Thyroid gland (tissue), 4 donors: ENCODE measurements around the gene PLPPR1. TPM values are rescaled to one million over a fixed set of nuclear protein-coding genes. Genes with fewer than 3 reads are reported as not detected.

Source experiments
- DNase-seq, 2 donors: peaks; one replicate each; pipeline ENCODE4 v3.0.0-alpha.2; 2019
- H3K27ac ChIP-seq, 3 donors: fragments of 200-600 bp; sonication (generic); 1 replicate in 2 of 3; 2 replicates in 1 of 3; pipeline ENCODE4 v1.5.1; 2016 to 2019; ENCODE audit warnings: mild to moderate bottlenecking in 1 of 3, moderate library complexity in 1 of 3
- H3K27me3 ChIP-seq: fragments of 200-600 bp; sonication (generic); one replicate; pipeline ENCODE4 v1.5.1; 2019
- H3K36me3 ChIP-seq, 2 donors: fragments of 200-600 bp; sonication (generic); one replicate each; pipeline ENCODE4 v1.5.1; 2016 to 2019
- H3K4me1 ChIP-seq, 2 donors: fragments of 200-600 bp; sonication (generic); one replicate each; pipeline ENCODE4 v1.5.1; 2017 to 2019
- H3K4me3 ChIP-seq, 3 donors: fragments of 200-600 bp; sonication (generic); replicated peaks in 1 of 3; 1 replicate in 2 of 3; 2 replicates in 1 of 3; pipeline ENCODE4 v1.5.1; 2016; ENCODE audit warnings: mild to moderate bottlenecking in 1 of 3
- H3K9me3 ChIP-seq: fragments of 200-600 bp; sonication (generic); one replicate; pipeline ENCODE4 v1.5.1; 2017
- POLR2A ChIP-seq, 2 donors: fragments of 450-650 bp; IDR thresholded peaks; one replicate each; pipeline ENCODE4 v1.6.1; 2017; ENCODE audit warnings: antibody characterized with exemption in 2 of 2, mild to moderate bottlenecking in 2 of 2, moderate library complexity in 1 of 2
- WGBS, 2 donors: methylation state at CpG; one replicate each; pipeline ENCODE4 v1.1.5; 2017; 5-methylcytosine and 5-hydroxymethylcytosine counted together
- intact Hi-C: fragments of 100-400 bp; cut with DNase I; formaldehyde crosslinking; loops from one replicate; pipeline ENCODE4 v1.15.1; 2023
- total RNA-seq, 4 donors: library from RNA; depleted of rRNA; stranded (reverse); fragments of >200 nt; gene quantifications; one replicate each; pipeline ENCODE4 v1.2.3, GENCODE V29; 2016
- TF ChIP-seq, protein P1 (sequence below), 6 experiments: fragments of 200-600 bp in 3 of 6; fragments of 450-650 bp in 3 of 6; sonication (generic) in 3 of 6; IDR thresholded peaks; one replicate each; pipeline ENCODE4 v1.5.1; 2016 to 2019; ENCODE audit warnings: antibody characterized with exemption in 6 of 6, mild to moderate bottlenecking in 2 of 6, inconsistent platforms in 1 of 6, moderate library complexity in 1 of 6

The PLPPR1 gene
- total RNA-seq, 4 donors from 2014 or later: 0.22 to 0.24 TPM; not detected in 2

- 61 to 63% methylated on average over 3 of the region's 3 CpGs for WGBS, 2 donors
- no peaks in the 10 kb centered on the region for H3K9me3 ChIP-seq
- H3K27me3 ChIP-seq: no peaks in the 10 kb centered on the region
- no peak for TF ChIP-seq POLR2A (IDR thresholded peaks at IDR 0.05)
- TF ChIP-seq, protein P1, sequence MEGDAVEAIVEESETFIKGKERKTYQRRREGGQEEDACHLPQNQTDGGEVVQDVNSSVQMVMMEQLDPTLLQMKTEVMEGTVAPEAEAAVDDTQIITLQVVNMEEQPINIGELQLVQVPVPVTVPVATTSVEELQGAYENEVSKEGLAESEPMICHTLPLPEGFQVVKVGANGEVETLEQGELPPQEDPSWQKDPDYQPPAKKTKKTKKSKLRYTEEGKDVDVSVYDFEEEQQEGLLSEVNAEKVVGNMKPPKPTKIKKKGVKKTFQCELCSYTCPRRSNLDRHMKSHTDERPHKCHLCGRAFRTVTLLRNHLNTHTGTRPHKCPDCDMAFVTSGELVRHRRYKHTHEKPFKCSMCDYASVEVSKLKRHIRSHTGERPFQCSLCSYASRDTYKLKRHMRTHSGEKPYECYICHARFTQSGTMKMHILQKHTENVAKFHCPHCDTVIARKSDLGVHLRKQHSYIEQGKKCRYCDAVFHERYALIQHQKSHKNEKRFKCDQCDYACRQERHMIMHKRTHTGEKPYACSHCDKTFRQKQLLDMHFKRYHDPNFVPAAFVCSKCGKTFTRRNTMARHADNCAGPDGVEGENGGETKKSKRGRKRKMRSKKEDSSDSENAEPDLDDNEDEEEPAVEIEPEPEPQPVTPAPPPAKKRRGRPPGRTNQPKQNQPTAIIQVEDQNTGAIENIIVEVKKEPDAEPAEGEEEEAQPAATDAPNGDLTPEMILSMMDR (IDR thresholded peaks at IDR 0.05): no peak
- H3K4me3 ChIP-seq: no peak overlapping the region
- H3K36me3 ChIP-seq: no peaks in the 10 kb centered on the region
- DNase-seq: no peak
- H3K27ac ChIP-seq: no peak overlapping the region
- no peaks in the 10 kb centered on the region for H3K4me1 ChIP-seq
- intact Hi-C loops: no loop called here
Measured at GRCh38 chr9:101158361-101158760, 129.8 kb downstream of the PLPPR1 start.

- no peak for DNase-seq
- H3K27ac ChIP-seq: no peak overlapping the region
- no peaks in the 10 kb centered on the region for H3K27me3 ChIP-seq
- no peaks in the 10 kb centered on the region for H3K9me3 ChIP-seq
- WGBS, 2 donors: 54 to 67% methylated on average over 1 of the region's 1 CpG
- H3K36me3 ChIP-seq: no peaks in the 10 kb centered on the region
- H3K4me3 ChIP-seq: no peak overlapping the region
- intact Hi-C loops: no loop called here
- no peaks in the 10 kb centered on the region for H3K4me1 ChIP-seq
- TF ChIP-seq, protein P1 (IDR thresholded peaks at IDR 0.05): no peak
- TF ChIP-seq POLR2A (IDR thresholded peaks at IDR 0.05): no peak
Measured at GRCh38 chr9:101162231-101162630, 133.7 kb downstream of the PLPPR1 start.

DNA sequence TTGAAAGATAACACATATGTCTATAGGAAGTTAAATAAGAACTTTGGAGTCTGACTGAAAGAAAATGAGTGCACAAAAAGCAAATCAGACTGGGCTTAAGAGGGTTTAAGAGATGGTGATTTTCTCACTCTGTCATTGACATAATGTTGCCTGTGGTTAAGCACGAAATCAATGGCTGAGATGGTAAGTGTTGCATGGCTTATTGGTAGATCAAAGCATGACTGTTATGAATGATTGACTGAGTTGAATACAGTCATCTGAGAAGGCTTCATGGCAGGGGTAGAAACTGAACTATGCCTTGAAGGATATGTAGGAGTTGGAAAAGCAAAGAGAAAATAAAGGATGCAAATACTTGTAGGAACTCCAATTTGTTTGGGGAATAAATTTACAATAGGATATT, 136.6 kb downstream of the PLPPR1 start:
- H3K9me3 ChIP-seq: no peaks in the 10 kb centered on the region
- no peaks in the 10 kb centered on the region for H3K4me1 ChIP-seq
- intact Hi-C loops: no loop called here
- no peaks in the 10 kb centered on the region for H3K36me3 ChIP-seq
- no peak for DNase-seq
- H3K4me3 ChIP-seq: no peak overlapping the region
- no peaks in the 10 kb centered on the region for H3K27me3 ChIP-seq
- WGBS, 2 donors: 60 to 79% methylated on average over 1 of the region's 1 CpG
- no peak overlapping the region for H3K27ac ChIP-seq
- TF ChIP-seq POLR2A (IDR thresholded peaks at IDR 0.05): no peak
- TF ChIP-seq, protein P1 (IDR thresholded peaks at IDR 0.05): no peak

DNA sequence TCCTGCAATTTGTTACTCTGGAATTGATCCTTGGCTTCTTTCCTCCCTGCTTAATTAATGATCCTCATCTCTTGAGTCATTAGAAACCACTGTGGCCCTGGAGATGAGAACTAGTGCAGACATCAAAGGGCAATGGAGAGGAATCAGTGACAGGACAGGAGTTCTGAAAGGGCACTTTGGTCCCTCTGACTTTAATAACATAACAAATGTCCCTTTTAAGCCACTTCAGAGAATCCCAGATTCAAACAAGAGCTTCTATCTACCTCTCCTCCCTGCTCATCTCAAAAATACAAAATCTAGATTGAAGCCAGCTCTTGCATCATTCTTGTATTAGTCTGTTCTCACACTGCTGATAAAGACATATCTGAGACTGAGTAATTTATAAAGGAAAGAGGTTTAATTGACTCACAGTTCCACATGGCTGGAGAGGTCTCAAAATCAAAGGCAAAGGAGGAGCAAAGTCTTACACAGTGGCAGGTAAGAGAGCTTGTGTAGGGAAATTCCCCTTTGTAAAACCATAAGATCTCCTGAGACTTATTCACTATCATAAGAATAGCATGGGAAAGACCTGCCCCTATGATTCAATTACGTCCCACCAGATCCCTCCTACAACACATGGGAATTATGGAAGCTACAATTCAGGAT, 139.1 kb downstream of the PLPPR1 start:
- H3K36me3 ChIP-seq: no peaks in the 10 kb centered on the region
- no peaks in the 10 kb centered on the region for H3K27me3 ChIP-seq
- H3K4me1 ChIP-seq: no peaks in the 10 kb centered on the region
- TF ChIP-seq, protein P1 (IDR thresholded peaks at IDR 0.05): no peak
- no peak for TF ChIP-seq POLR2A (IDR thresholded peaks at IDR 0.05)
- no peak overlapping the region for H3K4me3 ChIP-seq
- DNase-seq: no peak
- 56 to 83% methylated on average over 1 of the region's 1 CpG for WGBS, 2 donors
- no peaks in the 10 kb centered on the region for H3K9me3 ChIP-seq
- no peak overlapping the region for H3K27ac ChIP-seq
- intact Hi-C loops: no loop called here

- 70 to 76% methylated on average over 1 of the region's 1 CpG for whole genome bisulfite sequencing, 2 donors
- Histone ChIP-seq H3K9me3 (no peaks in the 10 kb centered on the region), H3K4me3 (no peak overlapping the region), H3K27ac (no peak overlapping the region), H3K4me1 (no peaks in the 10 kb centered on the region), H3K36me3 (no peaks in the 10 kb centered on the region), H3K27me3 (no peaks in the 10 kb centered on the region)
- TF ChIP-seq POLR2A (IDR thresholded peaks at IDR 0.05): no peak
- TF ChIP-seq, protein P1 (IDR thresholded peaks at IDR 0.05): no peak
- intact Hi-C loops: no loop called here
- DNase-seq: no peak
Measured at GRCh38 chr9:101172616-101173015, 144.1 kb downstream of the PLPPR1 start.
